ENCODE data around the gene ABCC2.

The ABCC2 gene

DNA sequence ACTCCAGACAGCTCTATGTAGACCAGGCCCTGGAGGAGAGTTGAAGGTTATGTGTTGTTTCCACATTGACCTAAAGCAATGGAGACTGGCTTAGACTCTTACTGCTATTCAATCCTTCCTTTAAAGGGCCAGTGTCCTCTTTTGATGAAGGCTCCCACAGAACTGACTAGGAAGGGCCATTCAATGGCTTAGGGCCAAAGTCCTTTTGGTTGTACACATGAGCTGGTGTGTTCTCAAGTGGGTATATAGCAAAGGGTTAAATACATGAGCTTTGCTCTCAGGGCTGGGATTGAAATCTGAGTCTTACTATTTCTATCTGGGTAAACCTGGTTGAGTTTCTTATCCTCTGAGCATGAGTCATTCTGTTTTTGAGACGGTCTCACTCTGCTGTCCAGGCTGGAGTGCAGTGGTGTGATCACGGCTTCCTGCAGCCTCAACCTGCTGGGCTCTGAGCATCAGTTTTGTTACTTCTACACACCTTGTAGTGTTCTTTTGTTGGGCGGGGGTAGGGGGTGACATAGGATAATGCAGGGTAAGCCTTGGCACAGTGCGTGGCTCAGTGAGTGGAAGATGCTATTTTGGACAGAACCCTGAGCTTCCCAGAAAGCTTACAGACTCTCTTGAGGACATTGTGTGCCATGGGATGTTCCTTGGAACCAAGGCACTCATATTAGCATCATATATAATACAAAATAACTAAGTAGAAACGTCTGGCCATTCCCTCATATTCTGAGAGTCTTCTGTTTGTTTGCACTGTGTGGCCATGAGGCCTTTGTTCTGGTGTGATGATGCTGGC lies 90.1 kb downstream of the ABCC2 start:
- TF ChIP-seq, protein P1, sequence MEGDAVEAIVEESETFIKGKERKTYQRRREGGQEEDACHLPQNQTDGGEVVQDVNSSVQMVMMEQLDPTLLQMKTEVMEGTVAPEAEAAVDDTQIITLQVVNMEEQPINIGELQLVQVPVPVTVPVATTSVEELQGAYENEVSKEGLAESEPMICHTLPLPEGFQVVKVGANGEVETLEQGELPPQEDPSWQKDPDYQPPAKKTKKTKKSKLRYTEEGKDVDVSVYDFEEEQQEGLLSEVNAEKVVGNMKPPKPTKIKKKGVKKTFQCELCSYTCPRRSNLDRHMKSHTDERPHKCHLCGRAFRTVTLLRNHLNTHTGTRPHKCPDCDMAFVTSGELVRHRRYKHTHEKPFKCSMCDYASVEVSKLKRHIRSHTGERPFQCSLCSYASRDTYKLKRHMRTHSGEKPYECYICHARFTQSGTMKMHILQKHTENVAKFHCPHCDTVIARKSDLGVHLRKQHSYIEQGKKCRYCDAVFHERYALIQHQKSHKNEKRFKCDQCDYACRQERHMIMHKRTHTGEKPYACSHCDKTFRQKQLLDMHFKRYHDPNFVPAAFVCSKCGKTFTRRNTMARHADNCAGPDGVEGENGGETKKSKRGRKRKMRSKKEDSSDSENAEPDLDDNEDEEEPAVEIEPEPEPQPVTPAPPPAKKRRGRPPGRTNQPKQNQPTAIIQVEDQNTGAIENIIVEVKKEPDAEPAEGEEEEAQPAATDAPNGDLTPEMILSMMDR (conservative IDR thresholded peaks at IDR 0.05; ENCODE audit: low read length): no peak
- H3K4me3 ChIP-seq (ENCODE audit: low read length): no peak overlapping the region
- no peak for DNase-seq (ENCODE audit: low read depth)

DNA sequence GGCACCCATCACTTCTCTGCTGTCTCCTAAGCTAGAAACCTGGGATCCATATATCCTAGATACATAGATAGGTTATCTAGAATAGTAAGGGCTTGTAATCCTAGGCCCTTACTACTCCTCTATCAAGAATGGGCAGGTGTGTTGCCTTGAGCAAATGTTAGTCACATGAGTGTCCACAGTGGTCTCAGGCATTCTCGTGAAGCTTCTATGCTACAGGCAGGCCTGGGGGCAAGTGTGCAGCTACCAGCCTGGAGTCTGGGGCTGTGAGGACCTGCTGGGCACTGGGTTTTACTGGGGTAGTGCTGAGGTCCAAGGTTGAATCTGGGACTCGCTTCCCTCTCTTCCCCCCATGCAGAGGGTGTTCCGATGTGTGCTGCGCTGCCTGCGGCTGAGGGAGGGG lies 91.4 kb downstream of the ABCC2 start:
- DNase-seq (ENCODE audit: low read depth): no peak
- TF ChIP-seq, protein P1 (conservative IDR thresholded peaks at IDR 0.05; ENCODE audit: low read length): no peak
- no peak overlapping the region for H3K4me3 ChIP-seq (ENCODE audit: low read length)

DNA sequence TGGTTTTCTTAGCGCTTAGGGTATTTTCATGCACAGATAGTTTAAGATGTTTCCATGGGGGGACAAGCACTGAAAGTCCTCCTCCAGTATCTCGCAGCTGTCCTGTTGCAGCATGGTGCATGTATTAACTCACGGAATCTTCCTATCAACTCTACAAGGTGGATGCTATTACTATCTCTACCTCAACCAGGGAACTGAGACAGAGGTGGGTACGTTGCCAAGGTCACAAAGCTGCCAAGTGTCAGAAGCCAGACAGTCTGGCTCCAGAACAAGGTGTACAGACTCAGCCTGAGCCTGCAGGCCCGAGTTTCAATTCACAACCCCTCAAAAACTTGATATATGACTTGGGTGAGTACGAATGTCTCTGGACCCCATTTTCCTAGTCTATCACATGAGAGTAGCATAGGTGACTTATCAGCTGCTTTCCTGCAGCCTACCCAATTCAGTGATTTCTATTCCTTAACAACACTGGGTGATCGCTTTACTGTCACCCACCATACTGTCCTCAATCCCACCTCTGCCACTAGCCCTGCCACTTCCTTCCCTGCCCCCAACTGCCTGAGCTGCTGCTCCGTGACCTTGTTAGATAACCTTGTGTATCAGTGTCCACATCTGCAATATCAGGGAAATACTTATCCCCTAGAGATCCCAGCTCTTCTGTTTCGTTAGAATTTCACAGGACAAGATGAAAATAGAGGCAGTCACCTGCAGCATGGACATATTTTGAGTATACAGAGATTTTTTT lies 92.1 kb downstream of the ABCC2 start:
- TF ChIP-seq, protein P1 (conservative IDR thresholded peaks at IDR 0.05; ENCODE audit: low read length): no peak
- no peak overlapping the region for H3K4me3 ChIP-seq (ENCODE audit: low read length)
- no peak for DNase-seq (ENCODE audit: low read depth)

DNA sequence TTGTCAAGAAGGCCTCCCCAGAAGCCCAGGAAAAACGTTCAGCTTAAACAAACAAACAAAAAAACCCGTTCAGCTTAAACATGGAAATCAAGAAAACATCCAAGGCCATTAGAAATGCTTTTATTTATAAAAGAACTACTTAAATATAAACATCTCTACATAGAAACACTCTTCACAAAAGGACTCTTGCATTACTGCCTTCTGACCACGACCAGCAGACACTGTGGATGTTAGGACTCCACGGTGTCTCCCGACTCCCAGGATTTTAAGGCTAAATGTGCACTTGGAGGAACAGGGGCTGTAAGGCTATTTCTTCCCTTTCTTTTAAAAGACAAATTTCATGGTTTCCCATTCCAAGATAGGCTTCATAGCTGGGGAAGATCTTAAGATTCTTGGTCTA lies 93.0 kb downstream of the ABCC2 start:
- TF ChIP-seq, protein P1 (conservative IDR thresholded peaks at IDR 0.05; ENCODE audit: low read length): no peak
- no peak overlapping the region for H3K4me3 ChIP-seq (ENCODE audit: low read length)
- no peak for DNase-seq (ENCODE audit: low read depth)

DNA sequence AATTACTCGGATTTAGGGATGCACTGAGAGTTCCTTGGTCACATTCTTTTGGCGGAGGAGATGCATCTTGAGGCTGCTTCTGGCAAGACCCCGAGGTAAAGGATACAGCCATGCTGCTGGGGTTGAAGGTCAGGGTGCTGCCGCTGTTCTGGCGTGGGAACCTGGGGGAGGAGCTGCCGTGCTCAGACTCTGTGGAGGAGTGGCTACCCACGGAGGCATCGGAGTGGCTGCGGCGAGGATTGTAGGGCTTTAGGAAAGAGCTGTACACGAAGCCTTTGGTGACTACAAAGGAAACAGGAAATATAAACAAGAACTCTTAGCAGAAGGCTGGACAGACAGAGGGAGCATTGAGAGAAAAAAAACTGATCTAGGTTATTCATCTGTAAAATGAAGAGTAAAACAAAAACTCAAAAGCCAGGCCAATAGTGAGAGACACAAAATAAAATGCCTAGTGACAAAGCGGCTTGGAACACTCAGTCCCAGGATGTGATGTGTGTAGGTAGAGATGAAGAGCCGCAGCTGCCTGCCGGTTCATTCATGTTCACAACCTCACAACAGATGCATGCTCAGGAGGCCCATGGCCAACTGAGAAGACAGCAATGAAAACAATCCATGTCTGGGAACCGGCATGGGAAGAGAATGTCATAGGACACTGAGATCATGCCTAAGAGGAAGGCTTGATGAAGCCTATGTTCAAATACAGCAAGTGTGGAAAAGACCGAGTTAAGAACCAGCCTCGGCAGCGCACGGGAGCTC lies 97.8 kb downstream of the ABCC2 start:
- no peak overlapping the region for H3K4me3 ChIP-seq (ENCODE audit: low read length)
- TF ChIP-seq, protein P1 (conservative IDR thresholded peaks at IDR 0.05; ENCODE audit: low read length): no peak
- no peak for DNase-seq (ENCODE audit: low read depth)

DNA sequence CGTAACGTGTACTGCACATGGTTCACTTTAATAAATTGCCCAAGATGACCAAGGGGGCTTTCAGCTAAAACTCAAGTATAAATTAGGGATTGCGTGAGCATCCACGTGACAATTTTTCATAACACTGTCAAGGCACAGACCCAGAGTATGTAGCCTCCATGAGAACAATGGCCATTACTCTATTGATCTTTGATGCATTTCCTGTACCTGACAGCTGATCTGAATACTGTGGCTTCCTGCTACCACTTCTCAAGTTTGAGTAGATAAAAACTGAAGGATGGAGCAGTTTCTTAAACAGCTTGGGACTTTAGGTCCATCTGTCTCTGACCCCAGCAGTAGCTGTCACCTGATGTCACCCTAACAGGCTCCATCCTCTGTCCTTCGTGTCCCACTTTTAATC lies 98.9 kb downstream of the ABCC2 start:
- TF ChIP-seq, protein P1 (conservative IDR thresholded peaks at IDR 0.05; ENCODE audit: low read length): no peak
- H3K4me3 ChIP-seq (ENCODE audit: low read length): no peak overlapping the region
- DNase-seq (ENCODE audit: low read depth): no peak

Measured in AG10803 (cell line).